Naive thymus-derived CD4-positive, alpha-beta T cell (primary cell): ENCODE measurements around the gene GPR78. TPM values are rescaled to one million over a fixed set of nuclear protein-coding genes. Genes with fewer than 3 reads are reported as not detected.
"Not testable (repeated sequence)": the region's sequence is repeated elsewhere in the genome, so short reads cannot be mapped to it uniquely, and the experiment has no call there.

ENCODE experiments used
- ATAC-seq: fragments of 150-1000 bp; cut with Tn5 transposase; 2 replicates; pipeline ENCODE4 v1.10.0; 2021; ENCODE audit warnings: mild to moderate bottlenecking, moderate library complexity
- CTCF ChIA-PET: fragments of 350-600 bp; sonication (Branson Sonifier 250); formaldehyde crosslinking; loops from one replicate; lab custom pipeline; 2021; ENCODE audit warnings: antibody characterized with exemption; lab: Charles Lee
- POLR2A ChIA-PET: fragments of 350-600 bp; sonication (Branson Sonifier 250); formaldehyde crosslinking; loops from one replicate; lab custom pipeline; 2021; ENCODE audit warnings: antibody characterized with exemption, inconsistent platforms; lab: Charles Lee
- DNase-seq, 9 donors: peaks; one replicate each; pipeline versions ENCODE4 v3.0.0 to v3.0.0-alpha.2; 2020 to 2022; ENCODE audit warnings: mixed read lengths in 1 of 9
- H3K27ac ChIP-seq: one replicate; pipeline ENCODE4 v1.7.0; 2013; ENCODE audit warnings: mild to moderate bottlenecking, low read depth, low read length, moderate library complexity
- H3K27me3 ChIP-seq, 2 donors: one replicate each; pipeline ENCODE4 v1.7.0; 2013; ENCODE audit warnings: low read length in 2 of 2, mild to moderate bottlenecking in 2 of 2, moderate library complexity in 2 of 2; ENCODE audit not compliant: control insufficient read depth in 2 of 2, insufficient read depth in 2 of 2
- H3K36me3 ChIP-seq, 3 experiments: 1 replicate in 2 of 3; 2 replicates in 1 of 3; pipeline ENCODE4 v1.7.0; 2013; ENCODE audit warnings: low read length in 3 of 3, mild to moderate bottlenecking in 3 of 3, moderate library complexity in 1 of 3; ENCODE audit not compliant: insufficient read depth in 3 of 3, control insufficient read depth in 2 of 3
- H3K4me1 ChIP-seq, 2 donors: one replicate each; pipeline ENCODE4 v1.7.0; 2013; ENCODE audit warnings: low read length in 2 of 2, mild to moderate bottlenecking in 2 of 2, moderate library complexity in 1 of 2; ENCODE audit not compliant: control insufficient read depth in 2 of 2, insufficient read depth in 2 of 2
- H3K4me3 ChIP-seq: 2 replicates; pipeline ENCODE4 v1.7.0; 2013; ENCODE audit warnings: mild to moderate bottlenecking, low read length
- H3K9me3 ChIP-seq, 3 experiments: 1 replicate in 2 of 3; 2 replicates in 1 of 3; pipeline ENCODE4 v1.7.0; 2013; ENCODE audit warnings: low read length in 3 of 3; ENCODE audit not compliant: control insufficient read depth in 2 of 3
- H3K27ac Mint-ChIP-seq, 9 donors: one replicate each; pipeline ENCODE4 v1.8.0; 2020 to 2022; ENCODE audit warnings: mixed read lengths in 9 of 9, mild to moderate bottlenecking in 8 of 9, moderate library complexity in 5 of 9, inconsistent platforms in 2 of 9
- H3K27me3 Mint-ChIP-seq, 5 donors: one replicate each; pipeline ENCODE4 v1.8.0; 2021 to 2022; ENCODE audit warnings: mixed read lengths in 5 of 5, mild to moderate bottlenecking in 1 of 5
- H3K36me3 Mint-ChIP-seq, 5 donors: one replicate each; pipeline ENCODE4 v1.8.0; 2020 to 2022; ENCODE audit warnings: mixed read lengths in 5 of 5, mild to moderate bottlenecking in 3 of 5, inconsistent platforms in 1 of 5
- H3K4me1 Mint-ChIP-seq, 7 donors: one replicate each; pipeline ENCODE4 v1.8.0; 2020 to 2022; ENCODE audit warnings: mixed read lengths in 7 of 7, mild to moderate bottlenecking in 3 of 7, inconsistent platforms in 1 of 7
- H3K4me3 Mint-ChIP-seq, 10 donors: one replicate each; pipeline ENCODE4 v1.8.0; 2020 to 2022; ENCODE audit warnings: mild to moderate bottlenecking in 10 of 10, mixed read lengths in 10 of 10, moderate library complexity in 6 of 10, inconsistent platforms in 2 of 10
- H3K9me3 Mint-ChIP-seq, 11 donors: one replicate each; pipeline ENCODE4 v1.8.0; 2020 to 2022; ENCODE audit warnings: mixed read lengths in 11 of 11, mild to moderate bottlenecking in 4 of 11, inconsistent platforms in 1 of 11, moderate library complexity in 1 of 11
- intact Hi-C, 2 donors: fragments of 100-400 bp; cut with micrococcal nuclease; formaldehyde crosslinking; loops; one replicate each; pipeline ENCODE4 v1.15.1; 2023
- polyA plus RNA-seq, 2 donors: library from polyadenylated mRNA; unstranded; fragments of 300-500 nt; fragmentation: Illumina TruSeq; gene quantifications; one replicate each; pipeline ENCODE4 v1.2.3, GENCODE V29; 2021
- total RNA-seq, 6 experiments: library from RNA in 5 of 6; stranded (reverse) in 5 of 6; gene quantifications; 1 replicate in 5 of 6; 2 replicates in 1 of 6; pipeline ENCODE4 v1.2.3 and lab custom pipeline; 2021 to 2026

Gene GPR78
- total and polyA plus RNA-seq, 7 experiments from 2014 or later: not detected

GRCh38 chr4:8618421-8618820, 38.2 kb downstream of the GPR78 start:
- H3K27me3 ChIP-seq: no peaks in the 10 kb centered on the region
- H3K36me3 ChIP-seq: no peaks in the 10 kb centered on the region
- DNase-seq: no peak
- no peaks in the 10 kb centered on the region for H3K27me3 Mint-ChIP-seq
- H3K27ac ChIP-seq: no peak overlapping the region
- H3K9me3 Mint-ChIP-seq: no peaks in the 10 kb centered on the region
- H3K9me3 ChIP-seq: no peaks in the 10 kb centered on the region
- no peak overlapping the region for H3K4me3 ChIP-seq
- intact Hi-C loops: no loop called here
- H3K27ac Mint-ChIP-seq: no peak overlapping the region
- ATAC-seq: no peak
- H3K4me3 Mint-ChIP-seq: no peak overlapping the region
- no peaks in the 10 kb centered on the region for H3K4me1 Mint-ChIP-seq
- CTCF ChIA-PET: no interaction called here
- no peaks in the 10 kb centered on the region for H3K4me1 ChIP-seq
- POLR2A ChIA-PET: no interaction called here
- H3K36me3 Mint-ChIP-seq: no peaks in the 10 kb centered on the region

- intact Hi-C loops: no loop called here
- no peaks in the 10 kb centered on the region for H3K36me3 ChIP-seq
- Mint-ChIP-seq H3K4me3 (no peak overlapping the region), H3K4me1 (no peaks in the 10 kb centered on the region), H3K27ac (no peak overlapping the region), H3K36me3 (no peaks in the 10 kb centered on the region), H3K9me3 (no peaks in the 10 kb centered on the region), H3K27me3 (no peaks in the 10 kb centered on the region)
- H3K4me1 ChIP-seq: no peaks in the 10 kb centered on the region
- no peaks in the 10 kb centered on the region for H3K27me3 ChIP-seq
- DNase-seq (no peak), ATAC-seq (no peak)
- no peak overlapping the region for H3K27ac ChIP-seq
- no peak overlapping the region for H3K4me3 ChIP-seq
- POLR2A ChIA-PET: no interaction called here
- H3K9me3 ChIP-seq: no peaks in the 10 kb centered on the region
- CTCF ChIA-PET: no interaction called here
Observed at GRCh38 chr4:8618961-8619720, 38.9 kb downstream of the GPR78 start.

- H3K36me3 Mint-ChIP-seq, H3K4me1 ChIP-seq, H3K4me3 Mint-ChIP-seq, intact Hi-C loops, H3K9me3 ChIP-seq, H3K27ac Mint-ChIP-seq, H3K4me3 ChIP-seq, CTCF ChIA-PET, H3K27me3 ChIP-seq, H3K27ac ChIP-seq, POLR2A ChIA-PET, DNase-seq, H3K4me1 Mint-ChIP-seq, H3K27me3 Mint-ChIP-seq, H3K9me3 Mint-ChIP-seq, H3K36me3 ChIP-seq: not testable (repeated sequence)
- ATAC-seq: peak; percentile 21
Observed at GRCh38 chr4:8621135-8621534, 40.9 kb downstream of the GPR78 start.

GRCh38 chr4:8624601-8625272, 44.5 kb downstream of the GPR78 start:
- H3K9me3 Mint-ChIP-seq, intact Hi-C loops, ATAC-seq, H3K4me1 ChIP-seq, DNase-seq, H3K27me3 ChIP-seq, H3K27ac Mint-ChIP-seq, H3K27ac ChIP-seq, H3K36me3 Mint-ChIP-seq, H3K4me3 Mint-ChIP-seq, H3K4me1 Mint-ChIP-seq, CTCF ChIA-PET, H3K27me3 Mint-ChIP-seq, H3K36me3 ChIP-seq, H3K9me3 ChIP-seq, H3K4me3 ChIP-seq, POLR2A ChIA-PET: not testable (repeated sequence)

GRCh38 chr4:8630240-8630905, 50.2 kb downstream of the GPR78 start:
- H3K4me3 ChIP-seq, POLR2A ChIA-PET, intact Hi-C loops, H3K36me3 ChIP-seq, ATAC-seq, H3K4me3 Mint-ChIP-seq, H3K27ac Mint-ChIP-seq, H3K9me3 Mint-ChIP-seq, H3K36me3 Mint-ChIP-seq, H3K27ac ChIP-seq, H3K4me1 Mint-ChIP-seq, H3K4me1 ChIP-seq, H3K27me3 Mint-ChIP-seq, CTCF ChIA-PET, H3K27me3 ChIP-seq, DNase-seq, H3K9me3 ChIP-seq: not testable (repeated sequence)

GRCh38 chr4:8631896-8632295, 51.7 kb downstream of the GPR78 start:
- CTCF ChIA-PET, H3K9me3 ChIP-seq, H3K27ac Mint-ChIP-seq, H3K9me3 Mint-ChIP-seq, H3K4me1 Mint-ChIP-seq, H3K27me3 ChIP-seq, H3K27me3 Mint-ChIP-seq, H3K4me3 ChIP-seq, H3K36me3 ChIP-seq, H3K27ac ChIP-seq, POLR2A ChIA-PET, H3K4me1 ChIP-seq, H3K36me3 Mint-ChIP-seq, intact Hi-C loops, H3K4me3 Mint-ChIP-seq: not testable (repeated sequence)
- DNase-seq (peak in 1 of 9 donors; percentile 6), ATAC-seq (peak; percentile 22)
